ENCODE measurements around the gene BHLHE23. TPM values are rescaled to one million over a fixed set of nuclear protein-coding genes. Genes with fewer than 3 reads are reported as not detected.

Gene BHLHE23
- total RNA-seq, 2 experiments from 2014 or later: not detected

DNA sequence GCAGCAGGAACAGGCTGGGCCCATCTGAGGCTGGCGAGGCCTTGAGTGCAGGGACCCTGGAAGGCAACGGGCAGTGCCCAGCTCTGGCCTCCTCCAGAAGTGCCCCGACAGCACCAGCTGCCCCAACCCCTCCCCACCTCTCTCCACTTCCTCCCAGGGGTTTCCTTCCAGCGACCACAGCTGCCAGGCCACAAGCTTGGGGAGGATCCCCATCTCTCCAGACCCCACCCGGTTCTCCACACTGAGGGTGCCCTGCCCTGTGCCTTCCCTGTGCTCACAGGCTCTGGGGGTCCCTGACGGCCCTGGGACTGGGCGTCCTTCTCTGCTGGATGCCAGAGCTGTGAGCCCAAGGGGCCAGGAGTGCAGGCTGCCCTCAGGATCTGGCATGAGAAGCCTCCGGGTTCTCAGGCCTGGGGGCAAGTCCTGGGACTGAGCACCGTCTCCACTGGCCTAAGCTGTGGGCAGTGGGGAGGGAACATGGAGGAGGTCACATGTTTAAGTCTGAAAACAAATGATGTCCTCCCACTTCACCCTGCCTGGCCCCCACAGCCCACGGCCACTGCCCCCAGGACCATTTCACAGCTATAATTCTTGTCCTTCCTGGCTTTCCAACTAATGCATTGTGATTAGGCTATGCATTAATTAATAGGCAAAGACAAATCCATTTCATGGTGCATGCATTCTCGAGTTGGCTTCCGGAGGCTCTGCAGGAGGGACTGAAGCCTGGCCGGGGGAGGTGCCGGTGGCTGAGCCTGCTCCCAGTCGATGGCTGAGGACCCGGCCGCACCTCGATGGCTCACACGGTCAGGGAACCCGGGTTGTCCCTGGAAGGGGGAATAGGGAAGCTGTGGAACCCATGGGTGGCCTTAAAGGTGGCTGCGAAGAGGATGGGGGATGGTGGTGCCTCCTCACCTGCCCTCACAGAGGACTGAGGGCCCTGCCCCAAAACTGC, 24.4 kb downstream of the BHLHE23 start:
- Mint-ChIP-seq H3K27ac (no peak overlapping the region), H3K27me3 (peaks cover 67% of the 10 kb centered on the region)

DNA sequence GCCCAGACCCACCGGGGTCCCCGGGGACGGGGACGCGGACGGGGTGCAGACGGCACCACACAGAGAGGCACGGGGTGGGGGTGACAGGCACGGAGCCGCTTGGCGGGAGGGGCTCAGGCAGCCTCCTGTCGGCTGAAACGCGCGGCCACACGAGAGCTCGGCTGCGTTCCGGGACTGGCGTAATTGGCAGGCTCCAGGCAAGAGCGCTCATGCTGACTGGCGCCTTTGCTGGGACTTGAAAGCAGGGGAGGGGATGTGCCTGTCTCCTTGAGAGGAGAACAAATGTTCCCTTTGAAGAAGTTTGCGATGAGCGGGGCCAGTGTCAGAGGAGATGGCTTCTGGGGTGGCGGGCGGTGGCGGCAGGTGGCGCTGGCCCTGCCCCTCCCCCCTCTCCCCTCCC, 25.8 kb downstream of the BHLHE23 start:
- CTCF ChIA-PET: interaction anchor here (0.6 to 2.9 kb wide), 4 partner anchors 9 to 82 kb away, joined by 3 to 8 read pairs (median 4); no protein-coding TSS in a partner anchor
- H3K4me3 Mint-ChIP-seq: no peak overlapping the region
- DNase-seq (peak; percentile 54), ATAC-seq (no peak)
- peaks cover 77% of the 10 kb centered on the region for H3K27me3 Mint-ChIP-seq
- H3K27ac Mint-ChIP-seq: no peak overlapping the region
- H3K4me1 Mint-ChIP-seq: peaks cover 37% of the 10 kb centered on the region
- H3K9me3 Mint-ChIP-seq (ENCODE audit: low read depth): no peaks in the 10 kb centered on the region
- no peaks in the 10 kb centered on the region for H3K36me3 Mint-ChIP-seq

More for the DNA sequence above, 24.4 kb downstream of the BHLHE23 start:
- CTCF ChIA-PET: interaction anchor here (0.9 kb wide), 1 partner anchor 174 kb away, joined by 3 read pairs; no protein-coding TSS in a partner anchor
- H3K9me3 Mint-ChIP-seq (ENCODE audit: low read depth): no peaks in the 10 kb centered on the region
- H3K36me3 Mint-ChIP-seq: no peaks in the 10 kb centered on the region
- DNase-seq (no peak), ATAC-seq (no peak)
- H3K4me1 Mint-ChIP-seq: peaks cover 35% of the 10 kb centered on the region
- H3K4me3 Mint-ChIP-seq: no peak overlapping the region

GRCh38 chr20:62980380-62980960, 26.3 kb downstream of the BHLHE23 start:
- Mint-ChIP-seq H3K36me3 (no peaks in the 10 kb centered on the region), H3K4me3 (no peak overlapping the region), H3K27me3 (peaks cover 81% of the 10 kb centered on the region), H3K4me1 (peaks cover 37% of the 10 kb centered on the region), H3K27ac (no peak overlapping the region), H3K9me3 (ENCODE audit: low read depth) (no peaks in the 10 kb centered on the region)
- no peak for DNase-seq
- ATAC-seq: no peak
- CTCF ChIA-PET: interaction anchor here (0.6 to 2.9 kb wide), 4 partner anchors 8 to 81 kb away, joined by 3 to 8 read pairs (median 4); no protein-coding TSS in a partner anchor

GRCh38 chr20:62979876-62980373, 26.8 kb downstream of the BHLHE23 start:
- H3K4me1 Mint-ChIP-seq: peaks cover 37% of the 10 kb centered on the region
- no peak for DNase-seq
- H3K4me3 Mint-ChIP-seq: no peak overlapping the region
- H3K27ac Mint-ChIP-seq: no peak overlapping the region
- peaks cover 81% of the 10 kb centered on the region for H3K27me3 Mint-ChIP-seq
- no peaks in the 10 kb centered on the region for H3K36me3 Mint-ChIP-seq
- CTCF ChIA-PET: interaction anchor here (0.9 to 2.9 kb wide), 4 partner anchors 8 to 81 kb away, joined by 3 to 8 read pairs (median 4); no protein-coding TSS in a partner anchor
- no peak for ATAC-seq
- no peaks in the 10 kb centered on the region for H3K9me3 Mint-ChIP-seq (ENCODE audit: low read depth)

- DNase-seq (no peak), ATAC-seq (no peak)
- Mint-ChIP-seq H3K27ac (no peak overlapping the region), H3K4me1 (peaks cover 37% of the 10 kb centered on the region), H3K9me3 (ENCODE audit: low read depth) (no peaks in the 10 kb centered on the region), H3K36me3 (no peaks in the 10 kb centered on the region), H3K27me3 (peaks cover 82% of the 10 kb centered on the region), H3K4me3 (no peak overlapping the region)
- CTCF ChIA-PET: interaction anchor here (1.1 to 2.9 kb wide), 2 partner anchors 9 to 76 kb away, joined by 4 to 8 read pairs; no protein-coding TSS in a partner anchor
Observed at GRCh38 chr20:62979310-62979709, 27.5 kb downstream of the BHLHE23 start.

GRCh38 chr20:62978561-62978943, 28.2 kb downstream of the BHLHE23 start:
- Mint-ChIP-seq H3K9me3 (ENCODE audit: low read depth) (no peaks in the 10 kb centered on the region), H3K36me3 (no peaks in the 10 kb centered on the region), H3K27ac (no peak overlapping the region), H3K4me3 (no peak overlapping the region), H3K4me1 (peaks cover 37% of the 10 kb centered on the region), H3K27me3 (peaks cover 80% of the 10 kb centered on the region)
- no peak for DNase-seq
- ATAC-seq: no peak
- CTCF ChIA-PET: interaction anchor here (2.9 kb wide), 1 partner anchor 8 kb away, joined by 8 read pairs; no protein-coding TSS in a partner anchor

GRCh38 chr20:62977613-62978560, 28.9 kb downstream of the BHLHE23 start:
- Mint-ChIP-seq H3K27me3 (peaks cover 80% of the 10 kb centered on the region), H3K4me1 (peaks cover 37% of the 10 kb centered on the region), H3K4me3 (peak overlapping the region; percentile 26), H3K27ac (peak overlapping the region; percentile 61), H3K9me3 (ENCODE audit: low read depth) (no peaks in the 10 kb centered on the region), H3K36me3 (no peaks in the 10 kb centered on the region)
- DNase-seq (peak; percentile 82), ATAC-seq (peak; percentile 77)
- CTCF ChIA-PET: interaction anchor here (0.8 to 2.9 kb wide), 4 partner anchors 7 to 23 kb away, joined by 3 to 8 read pairs (median 3); no protein-coding TSS in a partner anchor

DNA sequence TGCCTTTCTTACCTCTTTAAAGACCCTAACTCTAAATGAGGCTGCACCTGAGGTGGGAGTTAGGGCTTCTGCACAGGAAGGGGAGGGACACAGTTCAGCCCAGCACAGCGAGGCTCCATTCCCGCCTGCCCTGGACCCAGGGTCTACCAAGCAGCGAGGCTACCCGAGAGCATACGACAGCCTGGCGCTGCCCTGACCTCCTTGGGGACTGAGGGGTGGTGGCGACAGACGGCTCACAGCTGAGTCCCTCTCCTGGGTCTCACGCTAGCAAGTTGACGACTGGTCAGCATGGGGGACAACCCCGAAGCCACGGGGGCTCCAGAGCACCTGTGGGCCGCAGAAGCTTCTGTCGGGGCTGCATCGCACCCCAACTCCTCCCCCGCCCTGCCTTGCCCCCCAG, 29.9 kb downstream of the BHLHE23 start:
- Mint-ChIP-seq H3K9me3 (ENCODE audit: low read depth) (no peaks in the 10 kb centered on the region), H3K27me3 (peaks cover 78% of the 10 kb centered on the region), H3K4me3 (no peak overlapping the region), H3K4me1 (peaks cover 37% of the 10 kb centered on the region), H3K36me3 (no peaks in the 10 kb centered on the region), H3K27ac (no peak overlapping the region)
- CTCF ChIA-PET: interaction anchor here (0.9 to 1.1 kb wide), 2 partner anchors 15 to 19 kb away, joined by 3 read pairs; no protein-coding TSS in a partner anchor
- no peak for DNase-seq
- no peak for ATAC-seq

DNA sequence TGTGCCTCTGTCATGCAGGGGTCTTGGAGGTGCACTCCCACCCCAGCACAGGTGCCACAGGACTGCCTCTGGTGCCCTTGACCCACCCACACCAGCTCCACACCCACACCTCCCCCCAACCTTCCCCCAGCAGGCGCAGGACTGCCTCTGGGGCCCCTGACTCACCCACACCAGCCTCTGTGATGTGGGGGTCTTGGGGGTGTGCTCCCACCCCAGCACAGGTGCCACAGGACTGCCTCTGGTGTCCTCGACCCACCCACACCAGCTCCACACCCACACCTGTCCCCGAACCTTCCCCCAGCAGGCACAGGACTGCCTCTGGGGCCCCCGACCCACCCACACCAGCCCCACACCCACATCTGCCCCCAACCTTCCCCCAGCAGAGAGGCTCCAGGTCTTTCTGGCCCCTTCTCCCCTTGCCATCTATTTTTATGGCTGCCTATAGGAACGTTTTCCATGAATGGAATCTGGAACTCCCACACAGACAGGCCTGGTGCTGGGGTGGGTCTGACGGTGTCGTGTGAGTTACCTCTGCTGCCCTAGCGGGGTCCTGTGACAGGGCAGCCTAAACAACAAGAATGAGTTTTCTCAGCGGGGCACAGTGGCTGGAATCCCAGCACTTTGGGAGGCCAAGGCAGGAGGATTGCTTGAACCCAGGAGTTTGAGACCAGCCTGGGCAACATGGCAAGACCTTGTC, 30.8 kb downstream of the BHLHE23 start:
- Mint-ChIP-seq H3K9me3 (ENCODE audit: low read depth) (no peaks in the 10 kb centered on the region), H3K27ac (no peak overlapping the region), H3K4me3 (no peak overlapping the region), H3K27me3 (peaks cover 77% of the 10 kb centered on the region), H3K4me1 (peaks cover 33% of the 10 kb centered on the region), H3K36me3 (no peaks in the 10 kb centered on the region)
- ATAC-seq: no peak
- CTCF ChIA-PET: no interaction called here
- no peak for DNase-seq

GRCh38 chr20:62975251-62975760, 31.5 kb downstream of the BHLHE23 start:
- H3K27me3 Mint-ChIP-seq: peaks cover 72% of the 10 kb centered on the region
- H3K4me3 Mint-ChIP-seq: no peak overlapping the region
- no peak for ATAC-seq
- no peaks in the 10 kb centered on the region for H3K9me3 Mint-ChIP-seq (ENCODE audit: low read depth)
- CTCF ChIA-PET: no interaction called here
- no peak for DNase-seq
- H3K36me3 Mint-ChIP-seq: no peaks in the 10 kb centered on the region
- H3K4me1 Mint-ChIP-seq: peaks cover 30% of the 10 kb centered on the region
- H3K27ac Mint-ChIP-seq: no peak overlapping the region

DNA sequence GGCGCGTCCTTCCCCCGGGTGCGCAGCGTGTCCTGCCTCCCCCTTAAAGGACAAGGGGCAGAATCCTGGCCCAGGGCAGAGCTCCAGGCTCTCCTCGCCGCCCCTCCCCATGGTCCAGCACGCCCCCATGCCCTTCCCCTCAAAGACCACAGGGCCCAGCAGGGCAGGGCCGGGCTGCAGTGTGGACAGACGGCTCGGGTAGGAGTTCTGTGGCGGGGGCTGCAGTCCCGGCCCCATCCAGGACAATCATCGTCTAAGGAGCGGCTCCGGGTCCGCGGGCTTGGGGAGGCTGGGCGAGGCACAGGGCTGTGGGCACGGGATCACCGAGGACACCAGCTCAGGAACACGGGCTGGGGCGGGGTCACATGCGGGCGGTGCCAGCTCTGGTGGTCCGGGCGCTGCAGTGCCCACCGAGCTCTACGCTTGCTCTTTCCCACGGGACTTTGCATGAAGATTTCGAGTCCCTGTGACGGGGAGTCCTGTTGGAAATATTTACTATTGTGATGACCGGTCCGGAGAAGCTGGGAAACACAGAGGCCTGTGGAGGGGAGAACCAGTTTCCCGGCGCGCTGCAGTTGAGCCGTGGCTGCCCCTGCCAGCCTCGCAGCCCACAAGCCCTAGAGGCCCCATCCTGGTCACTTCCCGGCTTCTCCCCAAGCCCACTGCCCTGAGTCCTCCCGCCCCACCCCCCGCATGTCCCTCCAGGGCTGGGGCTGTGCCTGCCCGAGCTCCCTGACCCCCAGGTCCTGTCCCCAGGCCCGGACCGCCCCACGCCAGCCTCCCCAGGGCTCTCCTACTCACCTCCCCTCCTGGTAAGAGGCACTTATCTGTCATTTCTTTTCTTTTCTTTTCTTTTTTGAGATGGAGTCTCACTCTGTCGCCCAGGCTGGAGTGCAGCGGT, 33.7 kb downstream of the BHLHE23 start:
- no peak overlapping the region for H3K4me3 Mint-ChIP-seq

More for the DNA sequence above, 33.7 kb downstream of the BHLHE23 start:
- no peaks in the 10 kb centered on the region for H3K9me3 Mint-ChIP-seq (ENCODE audit: low read depth)
- DNase-seq: no peak
- peaks cover 21% of the 10 kb centered on the region for H3K4me1 Mint-ChIP-seq
- H3K27ac Mint-ChIP-seq: no peak overlapping the region
- no peak for ATAC-seq
- peaks cover 54% of the 10 kb centered on the region for H3K27me3 Mint-ChIP-seq
- no peaks in the 10 kb centered on the region for H3K36me3 Mint-ChIP-seq
- CTCF ChIA-PET: interaction anchor here (0.6 to 1.8 kb wide), 32 partner anchors 8 to 447 kb away, joined by 3 to 18 read pairs (median 4); partner anchors contain the start of genes SLC17A9 and TCFL5
